Adrenal gland (tissue), 5 donors: ENCODE results near the gene DENND2A.

Experiments
- CTCF ChIP-seq, 6 experiments: fragments of 450-650 bp in 4 of 6; fragments of 200-600 bp in 2 of 6; sonication (generic) in 1 of 6; IDR thresholded peaks; 1 replicate in 5 of 6; 2 replicates in 1 of 6; pipeline versions ENCODE4 v1.5.1 to v1.8.0; 2016 to 2021; ENCODE audit warnings: antibody characterized with exemption in 6 of 6, mild to moderate bottlenecking in 2 of 6, moderate library complexity in 1 of 6
- POLR2A ChIP-seq, 2 donors: fragments of 450-650 bp; IDR thresholded peaks; one replicate each; pipeline ENCODE4 v1.6.1; 2017; ENCODE audit warnings: antibody characterized with exemption in 2 of 2, mild to moderate bottlenecking in 2 of 2, moderate library complexity in 1 of 2
- donor health status: DM: no; HTN: no; CAD: no.

DNA sequence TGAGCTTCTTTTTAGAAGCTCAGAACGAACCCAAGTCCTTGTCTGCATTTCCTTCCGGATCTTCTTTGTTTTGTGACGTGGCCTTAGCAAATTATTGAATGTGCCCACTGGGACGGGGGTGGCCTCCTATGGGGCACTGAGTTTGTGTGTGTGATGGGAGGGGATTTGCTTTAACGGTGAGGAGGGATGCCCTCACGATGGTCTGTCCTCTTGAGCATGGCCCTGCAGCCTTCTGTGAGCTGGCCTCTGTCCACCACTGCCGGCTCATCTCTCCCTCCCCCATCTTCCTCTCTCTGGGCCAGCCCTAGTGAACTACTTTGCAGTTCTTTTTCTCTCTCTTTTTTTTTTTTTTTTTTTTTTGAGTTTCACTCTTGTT, 98.4 kb downstream of the DENND2A start:
- TF ChIP-seq POLR2A (IDR thresholded peaks at IDR 0.05), result peak in 1 of 2 donors; percentile 14
- no peak for TF ChIP-seq CTCF (IDR thresholded peaks at IDR 0.05)
